Omental fat pad (tissue), 4 donors: ENCODE measurements around the gene FRYL. TPM values are rescaled to one million over a fixed set of nuclear protein-coding genes. Genes with fewer than 3 reads are reported as not detected.

Experiments used
- ATAC-seq: fragments of 150-250 bp; one replicate; pipeline ENCODE4 v1.9.1; 2016; ENCODE audit warnings: mild to moderate bottlenecking, moderate library complexity; ENCODE audit not compliant: low FRiP score
- DNase-seq: peaks from one replicate; pipeline ENCODE4 v3.0.0-alpha.2; 2019; ENCODE audit warnings: low spot score
- total RNA-seq, 4 donors: library from RNA; depleted of rRNA; stranded (reverse); fragments of >200 nt; gene quantifications; one replicate each; pipeline ENCODE4 v1.1.0, GENCODE V29; 2016
- TF ChIP-seq, protein P1 (sequence below), 3 donors: fragments of 450-650 bp; IDR thresholded peaks; one replicate each; pipeline ENCODE4 v1.5.1; 2016 to 2017; ENCODE audit warnings: antibody characterized with exemption in 3 of 3, mild to moderate bottlenecking in 3 of 3, moderate library complexity in 2 of 3

FRYL gene
- total RNA-seq, 4 donors from 2014 or later: 45.2 to 143 (median 48.7) TPM

DNA sequence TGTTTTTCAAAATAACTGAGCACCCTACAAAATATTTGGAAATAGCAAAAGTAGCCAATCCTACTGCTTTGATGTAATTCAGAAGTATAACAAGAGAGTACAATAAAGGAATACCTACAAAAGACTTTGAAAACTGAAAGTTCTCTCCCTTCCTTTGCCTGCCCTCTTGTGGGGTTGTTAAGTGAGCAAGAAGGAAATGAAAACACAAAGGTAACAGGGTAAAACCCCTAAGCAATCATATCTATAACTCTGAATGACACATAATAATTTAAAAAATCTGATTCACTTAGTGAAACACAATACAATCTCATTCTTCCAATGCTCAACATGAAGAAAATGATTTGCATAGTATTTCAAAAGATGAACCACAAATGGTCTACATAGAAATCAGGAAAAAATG, 98.2 kb downstream of the FRYL start:
- TF ChIP-seq, protein P1, sequence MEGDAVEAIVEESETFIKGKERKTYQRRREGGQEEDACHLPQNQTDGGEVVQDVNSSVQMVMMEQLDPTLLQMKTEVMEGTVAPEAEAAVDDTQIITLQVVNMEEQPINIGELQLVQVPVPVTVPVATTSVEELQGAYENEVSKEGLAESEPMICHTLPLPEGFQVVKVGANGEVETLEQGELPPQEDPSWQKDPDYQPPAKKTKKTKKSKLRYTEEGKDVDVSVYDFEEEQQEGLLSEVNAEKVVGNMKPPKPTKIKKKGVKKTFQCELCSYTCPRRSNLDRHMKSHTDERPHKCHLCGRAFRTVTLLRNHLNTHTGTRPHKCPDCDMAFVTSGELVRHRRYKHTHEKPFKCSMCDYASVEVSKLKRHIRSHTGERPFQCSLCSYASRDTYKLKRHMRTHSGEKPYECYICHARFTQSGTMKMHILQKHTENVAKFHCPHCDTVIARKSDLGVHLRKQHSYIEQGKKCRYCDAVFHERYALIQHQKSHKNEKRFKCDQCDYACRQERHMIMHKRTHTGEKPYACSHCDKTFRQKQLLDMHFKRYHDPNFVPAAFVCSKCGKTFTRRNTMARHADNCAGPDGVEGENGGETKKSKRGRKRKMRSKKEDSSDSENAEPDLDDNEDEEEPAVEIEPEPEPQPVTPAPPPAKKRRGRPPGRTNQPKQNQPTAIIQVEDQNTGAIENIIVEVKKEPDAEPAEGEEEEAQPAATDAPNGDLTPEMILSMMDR (IDR thresholded peaks at IDR 0.05): no peak
- ATAC-seq (no peak), DNase-seq (no peak)

DNA sequence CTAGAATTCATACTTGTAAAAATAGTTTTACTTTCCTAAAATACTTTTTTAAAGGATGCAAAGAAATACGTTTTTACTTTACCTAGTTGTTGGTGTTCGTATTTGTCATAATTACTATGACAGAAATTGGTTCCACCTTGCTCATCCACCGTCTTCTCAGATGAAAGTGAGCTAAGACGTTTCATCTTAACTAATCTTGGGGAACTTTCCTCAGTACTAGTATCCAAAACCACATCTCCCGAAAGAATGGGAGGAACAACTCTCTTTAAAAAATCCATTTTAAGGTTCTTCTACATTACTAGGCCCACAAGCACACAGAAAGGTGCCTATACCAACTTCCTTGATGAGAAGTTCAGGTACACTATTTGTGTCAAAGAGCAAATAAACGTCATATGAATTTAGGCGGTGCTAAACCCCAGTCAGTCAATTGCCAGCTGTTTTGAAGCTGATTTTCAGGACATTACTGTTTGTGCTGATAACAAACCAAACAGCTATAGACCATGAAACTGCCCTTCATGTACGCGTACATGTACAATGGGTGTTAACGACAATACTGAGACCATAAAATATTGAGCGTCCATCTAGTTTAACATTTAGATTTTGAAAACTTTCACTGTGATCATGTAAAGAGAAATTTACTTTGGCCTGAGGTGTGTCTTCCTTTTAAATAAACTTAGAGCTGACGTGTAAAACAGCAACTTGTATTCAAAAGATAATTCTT, 99.1 kb downstream of the FRYL start:
- DNase-seq (no peak), ATAC-seq (no peak)
- TF ChIP-seq, protein P1 (IDR thresholded peaks at IDR 0.05): no peak

DNA sequence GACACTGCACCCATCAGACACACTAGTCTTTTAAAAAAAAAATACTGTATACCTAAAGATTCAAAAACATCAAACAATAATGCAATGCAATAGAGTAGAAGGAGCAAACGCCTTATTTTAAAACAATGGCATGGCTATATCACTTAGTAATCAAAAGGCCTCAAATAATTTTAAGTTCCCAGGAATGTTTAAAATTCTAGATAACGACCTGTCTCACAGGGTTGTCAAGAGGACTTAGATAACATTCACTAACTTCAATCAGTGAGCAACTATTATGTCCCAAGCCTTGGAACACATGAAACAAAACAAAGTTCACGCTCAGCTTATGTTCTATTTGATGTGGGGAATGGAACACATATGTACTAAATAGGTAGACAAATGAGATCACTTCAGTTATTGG, 106.5 kb downstream of the FRYL start:
- ATAC-seq (no peak), DNase-seq (no peak)
- TF ChIP-seq, protein P1 (IDR thresholded peaks at IDR 0.05): no peak

DNA sequence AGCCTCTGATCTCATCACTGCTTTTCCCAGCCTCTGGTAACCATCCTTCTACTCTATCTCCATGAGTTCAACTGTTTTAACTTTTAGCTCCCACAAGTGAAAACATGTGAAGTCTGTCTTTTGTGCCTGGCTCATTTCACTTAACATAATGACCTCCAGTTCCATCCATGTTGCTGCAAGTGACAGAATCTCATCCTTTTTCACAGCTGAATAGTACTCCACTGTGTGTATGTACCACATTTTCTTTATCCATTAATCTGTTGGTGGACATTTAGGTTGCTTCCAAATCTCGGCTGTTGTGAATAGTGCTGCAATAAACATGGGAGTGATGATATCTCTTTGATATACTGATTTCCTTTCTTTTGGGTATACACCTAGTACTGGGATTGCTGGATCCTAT, 109.5 kb downstream of the FRYL start:
- DNase-seq: no peak
- ATAC-seq: no peak
- TF ChIP-seq, protein P1 (IDR thresholded peaks at IDR 0.05): no peak

DNA sequence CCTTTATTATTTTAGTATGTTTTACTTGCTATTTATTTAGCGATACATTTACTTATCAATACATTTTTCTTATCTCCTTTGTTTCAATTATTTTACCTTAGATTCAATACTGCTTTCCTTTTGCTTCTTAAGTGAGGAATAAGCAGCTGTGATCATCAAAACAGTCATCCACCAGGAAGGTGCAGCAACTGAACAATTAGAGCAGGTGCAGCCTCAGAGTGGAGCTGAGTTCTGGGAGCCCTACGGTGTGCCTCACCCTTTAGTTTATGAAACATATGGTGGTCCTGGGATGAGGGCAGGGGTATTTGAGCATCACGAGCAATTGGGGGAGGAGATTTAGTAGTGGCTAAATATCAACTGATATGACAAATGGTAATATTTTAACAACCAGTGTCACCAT, 111.0 kb downstream of the FRYL start:
- ATAC-seq (no peak), DNase-seq (no peak)
- TF ChIP-seq, protein P1 (IDR thresholded peaks at IDR 0.05): no peak

DNA sequence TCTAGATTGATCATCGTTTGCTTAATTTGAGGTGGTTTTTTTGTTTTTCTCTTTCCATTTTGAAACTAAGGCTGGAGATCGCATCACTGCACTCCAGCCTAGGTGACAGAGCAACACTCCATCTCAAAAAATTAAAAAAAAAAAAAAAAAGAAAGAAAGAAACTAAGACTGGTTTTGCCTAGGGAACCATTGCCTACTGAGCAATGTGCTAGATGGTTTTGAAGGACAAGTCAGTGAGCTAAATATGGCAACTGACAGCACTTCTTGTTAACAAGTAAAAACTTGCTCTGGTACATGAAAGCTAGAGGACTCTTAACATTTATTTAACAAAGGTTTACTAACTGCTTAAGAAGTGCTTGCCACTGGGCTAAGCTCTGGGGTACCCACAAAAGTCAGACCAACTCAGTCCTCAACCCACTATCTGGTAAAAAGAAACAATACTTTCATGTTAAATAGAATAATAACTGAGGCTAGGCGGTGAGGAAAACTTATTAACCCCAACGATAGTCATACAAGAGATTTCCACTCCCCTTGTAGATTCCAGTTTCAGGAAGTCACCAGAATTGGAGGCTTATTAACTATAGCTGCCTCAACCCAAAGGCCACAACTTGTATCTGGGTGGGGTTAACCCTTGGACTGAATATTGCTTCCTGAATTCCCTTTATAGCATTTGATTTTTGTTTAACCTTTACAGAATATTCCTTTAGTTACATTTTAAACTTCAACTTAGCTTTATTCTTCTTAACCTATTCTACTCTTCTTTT, 111.6 kb downstream of the FRYL start:
- TF ChIP-seq, protein P1 (IDR thresholded peaks at IDR 0.05): no peak
- no peak for ATAC-seq
- no peak for DNase-seq

DNA sequence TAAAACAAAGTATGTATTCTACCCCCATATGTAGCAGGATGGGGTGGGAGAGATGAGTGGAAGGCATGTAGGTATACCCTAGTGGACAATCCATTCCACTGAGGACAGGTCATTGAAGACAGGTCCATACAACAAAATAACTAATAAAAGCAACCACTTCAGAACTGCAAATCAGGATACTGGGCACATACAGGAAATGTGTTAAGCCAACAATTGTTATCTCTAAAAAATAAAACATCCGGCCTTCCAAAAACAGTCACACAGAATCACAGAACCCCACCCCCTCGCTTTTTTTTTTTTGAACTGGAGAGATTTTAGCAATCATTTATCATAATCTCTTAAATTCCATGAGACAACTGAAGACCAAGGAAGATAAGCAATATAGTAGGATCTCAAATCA, 112.9 kb downstream of the FRYL start:
- ATAC-seq (no peak), DNase-seq (no peak)
- TF ChIP-seq, protein P1 (IDR thresholded peaks at IDR 0.05): no peak
